Adrenal gland (tissue), 12 donors: ENCODE results near the gene PKD2L1. TPM values are rescaled to one million over a fixed set of nuclear protein-coding genes. Genes with fewer than 3 reads are reported as not detected.
A peak's percentile ranks its signal among the peaks of the same experiment; 100 is the strongest.
"Not testable (repeated sequence)": the region's sequence is repeated elsewhere in the genome, so short reads cannot be mapped to it uniquely, and the experiment has no call there.

Experiments
- DNase-seq, 7 donors: peaks; one replicate each; pipeline ENCODE4 v3.0.0-alpha.2; 2019 to 2020
- H3K27ac ChIP-seq, 5 donors: fragments of 200-600 bp; sonication (generic) in 4 of 5; 1 replicate in 3 of 5; 2 replicates in 2 of 5; pipeline versions ENCODE4 v1.5.1 to v1.8.0; 2016 to 2020; ENCODE audit warnings: mild to moderate bottlenecking in 1 of 5
- H3K27me3 ChIP-seq: fragments of 200-600 bp; 2 replicates; pipeline ENCODE4 v1.8.0; 2021
- H3K36me3 ChIP-seq, 2 donors: fragments of 200-600 bp; replicated peaks in 1 of 2; 1 replicate in 1 of 2; 2 replicates in 1 of 2; pipeline versions ENCODE4 v1.5.1 to v1.8.0; 2018 to 2022
- H3K4me1 ChIP-seq, 2 donors: fragments of 200-600 bp; replicated peaks in 1 of 2; 1 replicate in 1 of 2; 2 replicates in 1 of 2; pipeline versions ENCODE4 v1.5.1 to v1.8.0; 2018 to 2021
- H3K4me3 ChIP-seq, 4 donors: fragments of 200-600 bp; sonication (generic) in 3 of 4; one replicate each; pipeline ENCODE4 v1.5.1; 2016 to 2018
- H3K9me3 ChIP-seq, 3 donors: fragments of 200-600 bp; sonication (generic) in 1 of 3; replicated peaks in 1 of 3; 1 replicate in 2 of 3; 2 replicates in 1 of 3; pipeline versions ENCODE4 v1.5.1 to v1.8.0; 2016 to 2021
- CTCF ChIP-seq, 6 experiments: fragments of 450-650 bp in 4 of 6; fragments of 200-600 bp in 2 of 6; sonication (generic) in 1 of 6; IDR thresholded peaks; 1 replicate in 5 of 6; 2 replicates in 1 of 6; pipeline versions ENCODE4 v1.5.1 to v1.8.0; 2016 to 2021; ENCODE audit warnings: antibody characterized with exemption in 6 of 6, mild to moderate bottlenecking in 2 of 6, moderate library complexity in 1 of 6
- POLR2A ChIP-seq, 2 donors: fragments of 450-650 bp; IDR thresholded peaks; one replicate each; pipeline ENCODE4 v1.6.1; 2017; ENCODE audit warnings: antibody characterized with exemption in 2 of 2, mild to moderate bottlenecking in 2 of 2, moderate library complexity in 1 of 2
- WGBS, 4 donors: extraction: QIAGEN DNeasy Blood & Tissue Kit in 2 of 4; methylation state at CpG; one replicate each; pipeline versions ENCODE4 v1.1.5 to v1.1.7; 2013 to 2017; 5-methylcytosine and 5-hydroxymethylcytosine counted together
- intact Hi-C, 2 donors: fragments of 100-400 bp; cut with DNase I; formaldehyde crosslinking; loops; one replicate each; pipeline versions ENCODE4 v1.14.1 to v1.15.0; 2022 to 2023
- polyA plus RNA-seq, 3 donors: library from polyadenylated mRNA; stranded (reverse); fragments of 200-250 nt in 2 of 3; fragments of 350-450 nt in 1 of 3; fragmentation: Illumina TruSeq in 1 of 3; extraction: RNeasy Lipid Tissue Mini Kit (QIAGEN cat#74804) in 1 of 3; gene quantifications; one replicate each; pipeline ENCODE4 v1.2.3, GENCODE V29; 2013 to 2014
- total RNA-seq, 9 donors: library from RNA; depleted of rRNA in 4 of 9; stranded (reverse); fragments of >200 nt in 4 of 9; fragments of 120-200 nt in 1 of 9; fragmentation: NEBNext Ultra II Directional in 1 of 9; extraction: Animal tissue kit (Norgen Biotek cat#: 25700) in 1 of 9; gene quantifications; one replicate each; pipeline versions ENCODE4 v1.1.0 to v1.2.4, GENCODE V29; 2013 to 2023
- donor health status: healthy with polysubstance abuse.
- donor health status: Bipolar disorder and iron deficiency.
- donor health status: DM: yes; HTN: yes; CAD: no.
- donor health status: DM: no; HTN: no; CAD: no.
- donor health status: DM: no; HTN: no; CAD: no.
- donor health status: DM: yes; HTN: yes; CAD: no.

PKD2L1 gene
- total and polyA plus RNA-seq, 12 donors = 0.50 to 0.72 TPM; not detected in 10

GRCh38 chr10:100304414-100304813 is 25.6 kb downstream of the PKD2L1 start:
- Histone ChIP-seq H3K27ac (no peak overlapping the region), H3K36me3 (no peaks in the 10 kb centered on the region), H3K9me3 (no peaks in the 10 kb centered on the region), H3K4me3 (no peak overlapping the region), H3K4me1 (no peaks in the 10 kb centered on the region), H3K27me3 (peaks cover 25% of the 10 kb centered on the region)
- no peak for DNase-seq
- WGBS, 4 donors = 58 to 85% (median 76%) methylated on average over 1 to 3 of the region's 3 CpGs
- TF ChIP-seq POLR2A (IDR thresholded peaks at IDR 0.05) (no peak), CTCF (IDR thresholded peaks at IDR 0.05) (no peak)
- intact Hi-C loops = no loop called here

- Histone ChIP-seq H3K4me1 (no peaks in the 10 kb centered on the region), H3K27me3 (peaks cover 25% of the 10 kb centered on the region), H3K36me3 (no peaks in the 10 kb centered on the region), H3K9me3 (no peaks in the 10 kb centered on the region), H3K4me3 (no peak overlapping the region), H3K27ac (no peak overlapping the region)
- DNase-seq = no peak
- intact Hi-C loops = no loop called here
- 24 to 26% (median 24%) methylated on average over 7 of the region's 7 CpGs for WGBS, 4 donors
- TF ChIP-seq POLR2A (IDR thresholded peaks at IDR 0.05) (no peak), CTCF (IDR thresholded peaks at IDR 0.05) (peak; percentile 49 to 64 (median 58))
Measured at GRCh38 chr10:100303724-100304319, 26.2 kb downstream of the PKD2L1 start.

GRCh38 chr10:100301123-100301522 is 28.9 kb downstream of the PKD2L1 start:
- H3K4me3 ChIP-seq, H3K27ac ChIP-seq, H3K36me3 ChIP-seq, intact Hi-C loops, H3K9me3 ChIP-seq, DNase-seq, H3K4me1 ChIP-seq: not testable (repeated sequence)
- H3K27me3 ChIP-seq = peaks cover 16% of the 10 kb centered on the region
- WGBS, 4 donors = 54 to 64% (median 58%) methylated on average over 5 of the region's 5 CpGs

- Histone ChIP-seq H3K9me3 (no peaks in the 10 kb centered on the region), H3K4me1 (no peaks in the 10 kb centered on the region), H3K4me3 (no peak overlapping the region), H3K27ac (no peak overlapping the region), H3K36me3 (no peaks in the 10 kb centered on the region), H3K27me3 (peaks cover 8% of the 10 kb centered on the region)
- DNase-seq = no peak
- WGBS, 4 donors = 65 to 81% (median 74%) methylated on average over 7 to 9 of the region's 9 CpGs
- intact Hi-C loops = no loop called here
- TF ChIP-seq POLR2A (IDR thresholded peaks at IDR 0.05) (no peak), CTCF (IDR thresholded peaks at IDR 0.05) (no peak)
Measured at GRCh38 chr10:100297242-100297641, 32.8 kb downstream of the PKD2L1 start.

GRCh38 chr10:100293066-100293465 is 37.0 kb downstream of the PKD2L1 start:
- Histone ChIP-seq H3K27me3 (peaks cover 8% of the 10 kb centered on the region), H3K4me1 (no peaks in the 10 kb centered on the region), H3K4me3 (no peak overlapping the region), H3K36me3 (no peaks in the 10 kb centered on the region), H3K27ac (no peak overlapping the region), H3K9me3 (no peaks in the 10 kb centered on the region)
- no peak for DNase-seq
- TF ChIP-seq POLR2A (IDR thresholded peaks at IDR 0.05) (no peak), CTCF (IDR thresholded peaks at IDR 0.05) (no peak)
- intact Hi-C loops = no loop called here

GRCh38 chr10:100292300-100292699 is 37.7 kb downstream of the PKD2L1 start:
- DNase-seq = peak in 4 of 7 donors; percentile 45 to 51 (median 50)
- intact Hi-C loops = not testable (repeated sequence)

More at GRCh38 chr10:100292300-100292699, 37.7 kb downstream of the PKD2L1 start:
- H3K27ac ChIP-seq = peak overlapping the region in 2 of 5 donors; percentile 17 to 49
- H3K36me3 ChIP-seq, H3K4me1 ChIP-seq, H3K4me3 ChIP-seq, H3K9me3 ChIP-seq, H3K27me3 ChIP-seq: not testable (repeated sequence)
- WGBS, 4 donors = 61 to 77% (median 66%) methylated on average over 4 of the region's 4 CpGs
